Measurements from ENCODE around the gene GLP2R.
"Not testable (repeated sequence)": the region's sequence is repeated elsewhere in the genome, so short reads cannot be mapped to it uniquely, and the experiment has no call there.

The GLP2R gene

DNA sequence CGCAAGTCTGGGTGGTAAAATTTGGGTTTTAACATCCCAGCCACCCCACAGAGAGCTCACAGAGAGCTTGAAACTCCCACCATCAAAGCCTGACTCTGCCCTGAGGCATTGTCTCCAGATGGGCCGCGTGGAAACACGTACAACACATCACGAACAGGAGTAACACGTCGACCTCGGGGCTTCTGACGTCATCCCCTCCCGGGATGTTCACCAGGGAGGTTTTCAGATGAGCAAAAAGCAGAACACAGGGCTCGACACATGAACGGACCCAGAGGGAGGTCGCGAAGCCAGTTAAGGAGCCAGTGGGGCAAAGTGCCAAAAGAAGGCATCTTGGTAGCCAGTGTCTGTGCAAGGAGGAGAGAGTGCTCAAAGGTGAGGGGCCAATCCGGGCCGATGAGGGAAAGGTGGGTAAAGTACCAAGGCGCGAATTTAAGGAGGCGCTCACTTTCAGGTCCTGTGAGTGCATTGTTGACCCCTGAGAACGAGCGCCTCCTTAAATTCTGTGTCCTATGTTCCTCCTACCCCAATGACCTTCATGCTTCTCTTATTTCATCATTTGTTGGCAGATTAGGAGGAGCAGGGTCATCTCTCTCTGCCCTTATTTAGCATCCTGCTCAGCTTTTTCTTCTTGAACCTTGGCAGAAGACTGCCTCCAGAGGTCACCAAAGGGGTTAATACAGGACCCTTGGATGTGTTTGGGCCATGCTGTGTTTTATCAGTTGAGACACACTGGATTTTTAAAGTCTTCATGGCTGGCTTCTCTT, 73.7 kb downstream of the GLP2R start:
- no peak for DNase-seq (ENCODE audit: low read depth in 2 of 2)

DNA sequence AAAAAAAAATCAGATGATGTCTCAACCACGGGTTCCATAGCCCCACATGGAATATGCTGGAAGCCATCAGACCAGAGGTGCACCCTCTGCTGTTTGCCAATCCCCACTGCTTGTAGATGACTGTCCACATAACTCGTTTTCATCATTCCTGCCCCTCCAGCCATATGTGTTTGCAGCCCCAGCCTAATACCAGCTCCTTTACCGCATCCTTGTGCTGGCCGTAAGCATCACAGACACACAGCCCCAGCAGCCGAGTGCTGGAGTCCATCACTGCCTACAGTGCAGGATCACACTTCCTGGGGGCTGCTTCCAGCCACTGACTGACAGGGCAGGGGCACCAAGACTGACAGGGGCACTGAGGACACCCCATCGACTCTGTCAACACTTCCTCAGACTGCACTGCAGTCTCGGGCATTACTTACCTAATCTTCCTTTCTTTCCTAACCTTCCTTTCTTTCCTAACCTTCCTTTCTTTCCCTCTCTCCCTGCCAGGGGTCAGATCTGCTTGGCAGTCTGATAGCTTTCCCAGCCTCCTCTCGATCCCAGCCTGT, 74.4 kb downstream of the GLP2R start:
- DNase-seq (ENCODE audit: low read depth in 2 of 2): no peak

GRCh38 chr17:9900784-9901183, 75.1 kb downstream of the GLP2R start:
- no peak for DNase-seq (ENCODE audit: low read depth in 2 of 2)

DNA sequence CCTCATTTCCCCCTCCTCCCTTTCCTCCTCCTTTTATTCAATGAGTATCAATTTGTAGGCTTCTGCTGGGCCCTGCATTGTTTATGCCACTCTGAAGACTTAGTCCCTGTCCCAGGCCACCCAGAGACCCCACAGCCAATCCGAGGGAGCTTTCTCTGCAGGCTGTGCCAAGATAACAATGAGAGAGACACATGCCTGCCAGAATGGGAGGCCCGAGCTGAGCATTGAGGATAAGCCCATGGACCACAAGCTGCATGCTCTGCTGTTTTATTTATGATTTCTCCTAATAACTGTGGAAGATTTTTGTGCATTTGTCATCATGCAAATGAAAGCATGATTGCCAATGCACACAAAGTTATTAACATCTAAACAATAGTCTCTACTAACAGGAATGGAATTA, 76.4 kb downstream of the GLP2R start:
- no peak for DNase-seq (ENCODE audit: low read depth in 2 of 2)

- no peak for DNase-seq (ENCODE audit: low read depth in 2 of 2)
Observed at GRCh38 chr17:9904277-9905077, 78.8 kb downstream of the GLP2R start.

DNA sequence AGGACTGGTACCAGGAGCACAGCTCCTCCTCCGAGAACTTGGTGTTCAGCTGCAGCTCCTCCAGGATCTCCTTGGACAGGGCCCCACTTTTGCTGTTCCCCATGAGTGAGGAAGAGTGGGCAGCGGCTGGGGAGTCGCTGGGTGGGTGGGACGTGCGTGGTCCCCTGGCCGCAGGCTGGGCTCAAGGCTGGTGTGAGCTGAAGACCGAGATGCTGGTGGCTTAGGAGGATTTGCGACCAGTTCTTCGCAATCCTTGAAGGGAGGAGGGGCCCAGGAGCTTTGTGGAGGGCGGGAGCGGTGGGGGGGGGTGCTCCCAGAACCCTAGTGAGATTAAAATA, 79.3 kb downstream of the GLP2R start, which contains the start of gene RCVRN:
TSS of gene RCVRN (minus strand) at position 194 of the 338 bp plus-strand sequence. CDS start at position 103, 91 bp downstream.
- no peak for DNase-seq (ENCODE audit: low read depth in 2 of 2)

DNA sequence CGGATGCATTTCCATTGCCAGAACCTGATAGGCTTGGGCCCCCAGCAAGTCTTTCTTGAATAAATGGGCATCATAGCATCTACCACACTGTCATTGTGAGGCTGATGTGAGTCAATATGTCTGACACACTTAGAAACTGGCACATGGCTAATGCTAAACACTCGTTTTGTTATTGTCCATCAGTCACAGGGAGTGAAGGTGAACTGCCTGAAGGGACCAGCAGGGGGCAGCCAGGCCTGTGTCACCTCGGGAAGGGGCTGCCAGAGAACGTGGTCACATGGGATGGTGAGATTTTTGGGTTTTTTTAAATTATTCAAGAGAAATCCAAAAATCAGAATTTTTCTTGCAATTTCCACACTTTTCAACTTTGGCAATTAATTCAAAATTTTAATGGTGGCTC, 80.2 kb downstream of the GLP2R start:
- no peak for DNase-seq (ENCODE audit: low read depth in 2 of 2)

- no peak for DNase-seq (ENCODE audit: low read depth in 2 of 2)
Observed at GRCh38 chr17:9906616-9907015, 80.9 kb downstream of the GLP2R start.

DNA sequence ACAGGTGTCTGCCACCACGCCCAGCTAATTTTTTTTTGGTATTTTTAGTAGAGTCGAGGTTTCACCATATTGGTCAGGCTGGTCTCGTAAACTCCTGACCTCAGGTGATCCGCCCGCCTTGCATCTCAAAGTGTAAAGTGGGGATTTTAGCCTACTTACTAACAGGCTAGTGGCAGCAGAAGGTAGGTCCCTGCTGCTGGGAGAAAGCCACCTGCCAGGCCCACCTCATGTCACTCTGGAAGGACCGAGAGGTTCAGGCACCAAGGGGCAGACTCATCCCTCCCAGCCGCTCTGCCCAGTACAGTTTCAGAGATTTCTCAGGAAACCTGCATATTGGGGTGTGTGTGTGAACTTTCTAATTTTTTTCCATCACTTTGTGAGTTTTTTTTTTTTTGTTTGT, 81.4 kb downstream of the GLP2R start:
- DNase-seq (ENCODE audit: low read depth in 2 of 2): no peak

DNA sequence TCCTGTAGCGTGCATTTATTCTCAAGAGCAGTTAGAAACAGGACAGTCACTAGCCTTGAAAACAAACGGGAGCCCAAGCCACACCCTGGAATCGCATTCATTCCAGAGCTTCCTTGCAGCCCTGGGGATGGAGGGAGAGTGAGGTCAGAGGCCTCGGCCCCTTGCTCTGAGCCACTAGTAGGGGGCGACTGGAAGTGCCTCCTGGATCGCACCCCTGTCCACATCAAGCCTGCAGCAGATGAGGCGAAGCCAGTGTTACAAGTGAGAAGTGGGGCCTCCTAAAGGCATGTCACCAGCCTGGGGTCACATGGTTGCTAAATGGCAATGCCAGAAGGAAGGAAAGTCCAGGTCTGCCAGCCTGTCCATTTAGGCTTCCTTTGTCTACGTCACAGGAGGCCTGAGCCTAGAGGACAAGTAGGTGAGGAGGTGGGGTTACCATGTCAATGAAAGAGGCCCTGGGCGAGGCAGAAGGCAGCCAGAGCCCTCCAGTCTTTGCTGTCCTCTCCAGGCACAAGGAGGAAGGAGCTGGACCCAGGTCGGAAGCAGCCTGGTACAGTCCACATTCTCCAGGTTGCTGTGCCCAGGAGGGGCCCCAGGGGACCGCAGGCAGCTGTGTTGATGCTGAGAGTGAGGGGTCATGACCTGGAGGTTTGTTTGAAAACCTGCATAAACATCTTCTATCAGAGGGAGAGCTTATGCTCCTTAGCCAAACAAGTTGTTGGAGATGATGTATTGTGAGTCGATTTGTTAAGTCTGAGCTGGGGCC, 82.3 kb downstream of the GLP2R start:
- no peak for DNase-seq (ENCODE audit: low read depth in 2 of 2)

DNA sequence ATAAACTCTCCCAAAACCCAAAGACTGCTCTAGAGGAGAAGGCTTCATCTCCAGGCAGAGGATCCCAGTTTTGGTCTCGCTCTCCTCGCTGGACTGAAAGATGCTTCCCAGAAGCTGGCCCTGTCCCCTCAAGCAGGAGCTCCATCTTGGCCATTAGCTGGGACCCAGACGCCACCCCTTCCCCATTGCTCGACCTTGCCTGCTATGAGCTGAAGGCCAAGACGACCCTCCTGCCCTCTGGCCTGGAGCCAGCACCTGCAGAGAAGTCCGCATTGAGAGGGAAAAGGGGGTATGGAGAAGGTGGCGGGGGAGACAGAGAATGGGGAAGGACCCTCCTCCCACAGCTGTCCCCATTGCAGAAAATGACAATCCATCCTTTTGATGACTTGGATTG, 82.9 kb downstream of the GLP2R start:
- no peak for DNase-seq (ENCODE audit: low read depth in 2 of 2)

- no peak for DNase-seq (ENCODE audit: low read depth in 2 of 2)
Observed at GRCh38 chr17:9911089-9911488, 85.4 kb downstream of the GLP2R start.

DNA sequence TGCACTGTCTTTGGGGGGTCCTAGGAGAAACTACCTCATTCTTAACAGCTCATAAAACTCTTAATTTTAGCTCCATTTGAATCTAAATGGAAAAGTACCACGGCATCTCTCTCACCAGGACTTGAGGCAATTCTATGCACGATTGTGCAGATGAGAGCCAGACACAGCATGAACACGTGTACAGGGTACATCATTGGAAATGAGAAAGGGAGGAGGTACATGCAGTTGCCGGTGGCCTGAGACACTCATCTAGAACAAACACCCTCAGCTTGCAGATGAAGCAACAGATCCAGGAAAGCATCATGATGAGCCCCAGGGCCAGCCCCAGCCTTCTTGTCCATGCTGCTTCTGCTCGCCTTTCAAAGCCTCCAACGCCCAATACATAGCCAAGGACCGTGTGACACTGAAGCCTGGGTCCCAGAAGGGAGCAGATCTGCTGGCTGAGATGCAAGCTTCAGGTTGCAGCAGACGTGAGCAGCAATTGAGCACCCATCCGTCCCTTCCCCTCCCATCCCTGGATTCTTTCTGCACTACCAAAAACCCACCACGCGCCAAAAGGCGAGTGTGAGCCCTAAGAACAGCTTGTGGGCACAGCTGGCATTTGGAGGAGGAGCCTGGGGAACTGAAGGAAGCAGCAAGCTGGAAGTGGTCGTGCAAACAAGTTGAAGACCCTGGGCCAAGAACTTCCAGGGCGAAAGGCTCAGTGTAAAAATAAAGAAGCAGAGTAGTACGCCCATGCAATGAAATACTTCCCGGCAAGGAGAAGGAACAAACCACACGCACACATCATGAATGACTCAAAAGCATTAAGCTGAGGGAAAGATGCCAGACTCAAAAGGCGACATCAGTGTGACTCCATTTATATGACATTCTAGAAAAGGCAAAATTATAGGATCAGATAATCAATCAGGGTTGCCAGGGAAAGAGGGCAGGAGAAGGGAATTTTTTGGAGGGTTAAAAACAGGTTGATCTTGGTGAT, 86.7 kb downstream of the GLP2R start:
- DNase-seq (ENCODE audit: low read depth in 2 of 2): no peak

DNA sequence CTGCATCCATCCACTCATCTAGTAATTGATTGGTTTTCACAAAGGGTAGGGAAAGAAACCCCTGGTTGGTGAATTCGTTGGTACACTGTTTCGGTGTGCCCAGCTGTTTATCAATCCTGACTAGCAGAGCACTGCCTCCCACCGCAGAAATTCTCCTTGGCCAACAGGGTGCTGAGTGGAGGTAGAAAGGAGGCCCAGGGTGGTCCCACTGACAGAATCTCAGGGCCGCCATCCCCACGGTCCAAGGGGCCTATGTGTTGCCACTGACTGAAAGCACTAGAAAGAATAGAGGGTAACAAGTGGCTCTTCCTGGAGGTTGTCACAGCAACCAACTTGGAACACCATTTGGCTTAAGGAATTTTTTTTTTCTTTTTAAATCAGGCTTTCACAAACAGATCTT, 87.8 kb downstream of the GLP2R start:
- no peak for DNase-seq (ENCODE audit: low read depth in 2 of 2)

DNA sequence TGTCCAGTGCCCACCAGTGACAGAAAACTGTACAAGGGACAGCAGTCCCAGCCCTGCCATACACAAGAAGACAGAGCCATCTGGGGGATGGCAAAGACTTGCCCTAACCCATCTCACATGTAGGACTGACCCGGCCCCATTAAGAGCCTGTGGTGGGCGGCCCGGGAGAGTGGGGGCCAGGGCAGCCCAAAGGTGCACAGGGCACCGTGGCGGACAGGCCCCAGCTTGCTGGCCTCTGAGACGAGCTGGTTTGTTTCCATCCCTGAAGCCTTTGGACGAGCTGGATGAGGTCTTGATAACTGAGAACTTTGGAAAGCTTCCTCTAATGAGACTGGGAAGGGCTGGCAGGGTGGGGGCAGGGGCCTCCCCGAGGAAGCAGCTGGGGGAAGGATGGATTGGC, 90.4 kb downstream of the GLP2R start:
- DNase-seq (ENCODE audit: low read depth in 2 of 2): no peak

GRCh38 chr17:9917131-9917530, 91.4 kb downstream of the GLP2R start:
- DNase-seq (ENCODE audit: low read depth in 2 of 2): no peak

- DNase-seq (ENCODE audit: low read depth in 2 of 2): no peak
Observed at GRCh38 chr17:9917801-9918200, 92.1 kb downstream of the GLP2R start.

DNA sequence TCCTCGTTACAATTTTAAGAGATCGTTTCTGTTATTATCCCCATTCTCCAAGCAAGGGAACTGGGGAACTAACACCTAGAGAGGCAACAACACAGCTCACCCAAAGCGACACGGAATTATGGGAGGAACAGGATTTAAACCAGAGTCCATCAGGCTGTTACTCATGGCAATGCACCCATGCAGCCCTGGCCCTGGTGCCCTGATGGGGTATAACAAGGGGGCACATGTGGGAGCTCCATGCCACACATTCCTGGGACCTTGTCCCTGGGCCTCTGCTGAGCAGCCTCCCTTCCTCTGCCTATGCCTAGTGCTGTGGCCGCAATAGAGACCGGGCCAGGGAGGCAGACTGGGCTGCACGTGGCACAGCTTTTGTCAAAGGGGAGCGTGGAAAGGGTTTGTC, 92.6 kb downstream of the GLP2R start:
- DNase-seq (ENCODE audit: low read depth in 2 of 2): no peak

DNA sequence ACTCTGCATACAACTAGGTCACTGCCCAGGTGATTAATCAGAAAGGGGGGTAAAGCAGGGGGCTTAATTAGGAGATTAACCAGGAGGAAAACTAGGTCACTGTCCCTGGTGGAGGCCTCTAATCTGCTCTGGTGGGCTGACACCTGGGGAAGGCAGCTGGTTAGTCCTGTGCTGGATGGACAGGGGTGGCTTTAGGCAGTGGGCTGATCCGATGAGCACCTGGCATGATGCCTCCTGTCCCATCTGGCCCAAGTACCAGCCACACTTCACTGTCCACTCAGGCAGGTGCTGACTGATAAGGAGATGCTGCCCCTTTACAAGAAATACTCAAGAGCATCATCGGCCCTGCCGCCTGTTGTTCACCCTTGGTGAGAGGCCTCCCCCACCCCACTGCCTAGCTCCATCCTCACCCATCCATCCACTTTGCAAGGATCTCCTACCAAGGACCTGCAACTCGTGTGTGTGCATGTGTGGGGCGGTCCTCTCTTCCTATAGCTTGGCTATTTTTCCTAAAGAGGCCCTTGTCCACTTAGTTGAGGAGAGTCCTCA, 93.2 kb downstream of the GLP2R start:
- no peak for DNase-seq (ENCODE audit: low read depth in 2 of 2)

GRCh38 chr17:9921216-9921615, 95.5 kb downstream of the GLP2R start:
- DNase-seq (ENCODE audit: low read depth in 2 of 2): not testable (repeated sequence)
